Measurements from ENCODE around the gene PIP5K1C.

GRCh38 chr19:3605770-3606169, 94.5 kb downstream of the PIP5K1C start:
- TF ChIP-seq RFX5 (IDR thresholded peaks at IDR 0.05) (no peak), ELK1 (IDR thresholded peaks at IDR 0.05; ENCODE audit: low read depth, low read length) (no peak), PHF8 (IDR thresholded peaks at IDR 0.05; ENCODE audit: borderline replicate concordance, low read depth) (no peak), ESRRA (IDR thresholded peaks at IDR 0.05; ENCODE audit: borderline replicate concordance, low read length) (no peak), FOXS1 (CRISPR knock-in tag; IDR thresholded peaks at IDR 0.05) (no peak), GATA3 (IDR thresholded peaks at IDR 0.05; ENCODE audit: borderline replicate concordance) (no peak), CTCF (IDR thresholded peaks at IDR 0.05) (no peak), EHF (CRISPR knock-in tag; IDR thresholded peaks at IDR 0.05) (no peak), POLR2A (IDR thresholded peaks at IDR 0.05; ENCODE audit: low read length) (no peak), REST (IDR thresholded peaks at IDR 0.05) (no peak), RAD21 (conservative IDR thresholded peaks at IDR 0.05 in 1 of 2, IDR thresholded peaks at IDR 0.05 in 1 of 2) (no peak)

Data from A549 (cell line).